Endothelial cell of umbilical vein (primary cell): Measurements from ENCODE around the gene COQ8B. TPM values are rescaled to one million over a fixed set of nuclear protein-coding genes. Genes with fewer than 3 reads are reported as not detected.

Experiments
- BruUV-seq: library from RNA; stranded (reverse); fragments of 400-500 nt; replicated peaks from 2 replicates; lab custom pipeline; 2021; lab: Mats Ljungman, UMichigan
- CTCF ChIA-PET: fragments of 300-600, 350-600 bp; sonication (Branson Sonifier 250); formaldehyde crosslinking; loops from one replicate; lab custom pipeline; 2021; ENCODE audit warnings: antibody characterized with exemption, inconsistent platforms; lab: Charles Lee
- POLR2A ChIA-PET: fragments of 300-600, 350-600 bp; sonication (Branson Sonifier 250); formaldehyde crosslinking; loops from one replicate; lab custom pipeline; 2021; ENCODE audit warnings: antibody characterized with exemption, inconsistent platforms; lab: Charles Lee
- DNase-seq: peaks from one replicate; pipeline ENCODE4 v3.0.0-alpha.2; 2011; ENCODE audit warnings: low read depth, low spot score
- FAIRE-seq: peaks from 2 replicates; lab custom pipeline; 2011; peaks lifted over from hg19 to GRCh38; lab: Jason Lieb, UNC
- H2AFZ ChIP-seq: 2 replicates; pipeline ENCODE4 v1.6.0; 2012; ENCODE audit warnings: low read depth, low read length, control low read depth, inconsistent platforms
- H3K27ac ChIP-seq: 2 replicates; pipeline ENCODE4 v1.5.1; 2011; ENCODE audit warnings: low read depth, mild to moderate bottlenecking, control low read depth, low read length, moderate library complexity; ENCODE audit not compliant: insufficient read depth
- H3K27me3 ChIP-seq, 2 experiments: 2 replicates each; pipeline versions ENCODE4 v1.6.0 to v1.6.1; 2011; ENCODE audit warnings: low read length in 2 of 2, mixed read lengths in 1 of 2; ENCODE audit not compliant: control insufficient read depth in 2 of 2, insufficient read depth in 2 of 2
- H3K36me3 ChIP-seq, 2 experiments: 2 replicates in 1 of 2; 3 replicates in 1 of 2; pipeline ENCODE4 v1.5.1; 2011; ENCODE audit warnings: low read length in 2 of 2, mild to moderate bottlenecking in 1 of 2, moderate library complexity in 1 of 2; ENCODE audit not compliant: control insufficient read depth in 2 of 2, insufficient read depth in 2 of 2; ENCODE audit errors: extremely low read depth in 1 of 2
- H3K4me1 ChIP-seq: 3 replicates; pipeline ENCODE4 v1.5.1; 2011; ENCODE audit warnings: mild to moderate bottlenecking, low read length; ENCODE audit not compliant: control insufficient read depth, insufficient read depth; ENCODE audit errors: extremely low read depth
- H3K4me2 ChIP-seq: 2 replicates; pipeline ENCODE4 v1.6.1; 2011; ENCODE audit warnings: low read length, control low read depth, mixed read lengths; ENCODE audit not compliant: insufficient read depth
- H3K4me3 ChIP-seq, 3 experiments: fragments of 200-600 bp in 1 of 3; sonication (generic), shearing (Covaris generic) in 1 of 3; replicated peaks in 1 of 3; 2 replicates each; pipeline ENCODE4 v1.5.1; 2011 to 2016; ENCODE audit warnings: control low read depth in 3 of 3, low read length in 3 of 3, mild to moderate bottlenecking in 2 of 3, inconsistent platforms in 1 of 3, low read depth in 1 of 3, moderate library complexity in 1 of 3; ENCODE audit not compliant: insufficient read depth in 1 of 3
- H3K79me2 ChIP-seq: 2 replicates; pipeline ENCODE4 v1.6.0; 2012; ENCODE audit warnings: low read length, inconsistent platforms; ENCODE audit not compliant: control insufficient read depth, insufficient read depth
- H3K9ac ChIP-seq: replicated peaks from 2 replicates; pipeline ENCODE3; 2011; ENCODE audit warnings: low read length, control low read depth; ENCODE audit not compliant: insufficient read depth; ENCODE audit errors: extremely low read depth
- H3K9me1 ChIP-seq: replicated peaks from 3 replicates; pipeline ENCODE4 v1.6.0; 2011; ENCODE audit warnings: mild to moderate bottlenecking, low read length; ENCODE audit not compliant: control insufficient read depth, insufficient read depth; ENCODE audit errors: extremely low read depth
- H3K9me3 ChIP-seq: replicated peaks from 2 replicates; pipeline ENCODE4 v1.5.1; 2012; ENCODE audit warnings: low read length, inconsistent platforms; ENCODE audit not compliant: control insufficient read depth, insufficient read depth
- H4K20me1 ChIP-seq: replicated peaks from 2 replicates; pipeline ENCODE3; 2011; ENCODE audit warnings: mild to moderate bottlenecking, low read length; ENCODE audit not compliant: control insufficient read depth, insufficient read depth; ENCODE audit errors: extremely low read depth
- EZH2 ChIP-seq: IDR thresholded peaks from 2 replicates; pipeline ENCODE4 v1.6.1; 2012; ENCODE audit warnings: borderline replicate concordance, low read depth, mild to moderate bottlenecking, moderate library complexity, low read length, inconsistent platforms; ENCODE audit not compliant: severe bottlenecking
- FOS ChIP-seq: IDR thresholded peaks from 2 replicates; pipeline ENCODE4 v1.6.1; 2011; ENCODE audit warnings: mild to moderate bottlenecking, low read length, moderate library complexity, borderline replicate concordance; ENCODE audit not compliant: insufficient read depth
- GATA2 ChIP-seq: IDR thresholded peaks from 2 replicates; pipeline ENCODE4 v1.7.0; 2011; ENCODE audit warnings: low read depth, mild to moderate bottlenecking, moderate library complexity, mixed read lengths, low read length; ENCODE audit not compliant: insufficient read length, insufficient read depth
- JUN ChIP-seq: IDR thresholded peaks from 2 replicates; pipeline ENCODE4 v1.6.1; 2011; ENCODE audit warnings: borderline replicate concordance, low read depth; ENCODE audit not compliant: insufficient read length, insufficient read depth
- MYC ChIP-seq: IDR thresholded peaks from one replicate; pipeline ENCODE4 v1.6.1; 2011; ENCODE audit warnings: mild to moderate bottlenecking, low read depth, low read length
- POLR2A ChIP-seq: IDR thresholded peaks from 2 replicates; pipeline ENCODE4 v1.6.1; 2012; ENCODE audit warnings: low read depth, mild to moderate bottlenecking, control low read depth, low read length
- POLR2AphosphoS5 ChIP-seq: IDR thresholded peaks from 2 replicates; pipeline ENCODE4 v1.6.1; 2012; ENCODE audit warnings: low read depth, mild to moderate bottlenecking, control low read depth, low read length, moderate library complexity; ENCODE audit not compliant: insufficient read depth
- dilution Hi-C: fragments of 300-500 bp; cut with MboI; formaldehyde crosslinking; loops from one replicate; pipeline ENCODE4 v1.15.0; 2019; ENCODE audit warnings: low sequenced_read_pairs; ENCODE audit not compliant: extremely low pct_ligation_motif_present
- intact Hi-C: fragments of 100-400 bp; cut with micrococcal nuclease; formaldehyde crosslinking; loops from one replicate; pipeline ENCODE4 v1.10.0; 2022
- polyA plus RNA-seq, 4 experiments: library from polyadenylated mRNA; depleted of rRNA in 3 of 4; stranded (reverse) in 3 of 4; unstranded in 1 of 4; fragments of >200 nt; gene quantifications; 2 replicates each; pipeline versions ENCODE4 v1.2.1 to v1.2.3, GENCODE V29; 2011 to 2012; ENCODE audit warnings: missing spikeins in 1 of 4
- total RNA-seq: library from RNA; stranded (reverse); gene quantifications from 2 replicates; pipeline ENCODE4 v1.2.3, GENCODE V29; 2021
- TF ChIP-seq, protein P1 (sequence below): IDR thresholded peaks from 2 replicates; pipeline ENCODE4 v1.6.1; 2011; ENCODE audit not compliant: insufficient read depth, insufficient read length
- TF ChIP-seq, protein P2 (sequence below), 2 donors: IDR thresholded peaks; 1 replicate in 1 of 2; 2 replicates in 1 of 2; pipeline ENCODE4 v1.5.1; 2011; ENCODE audit warnings: low read length in 2 of 2, mild to moderate bottlenecking in 2 of 2, moderate library complexity in 2 of 2, control low read depth in 1 of 2, inconsistent platforms in 1 of 2, low read depth in 1 of 2; ENCODE audit not compliant: insufficient read depth in 1 of 2; ENCODE audit errors: extremely low read depth in 1 of 2

The COQ8B gene
- total and polyA plus RNA-seq, 2 donors (not counting 3 experiments of a cell fraction or from before 2014, with no cell fraction given), result 16.2 to 19.2 TPM

DNA sequence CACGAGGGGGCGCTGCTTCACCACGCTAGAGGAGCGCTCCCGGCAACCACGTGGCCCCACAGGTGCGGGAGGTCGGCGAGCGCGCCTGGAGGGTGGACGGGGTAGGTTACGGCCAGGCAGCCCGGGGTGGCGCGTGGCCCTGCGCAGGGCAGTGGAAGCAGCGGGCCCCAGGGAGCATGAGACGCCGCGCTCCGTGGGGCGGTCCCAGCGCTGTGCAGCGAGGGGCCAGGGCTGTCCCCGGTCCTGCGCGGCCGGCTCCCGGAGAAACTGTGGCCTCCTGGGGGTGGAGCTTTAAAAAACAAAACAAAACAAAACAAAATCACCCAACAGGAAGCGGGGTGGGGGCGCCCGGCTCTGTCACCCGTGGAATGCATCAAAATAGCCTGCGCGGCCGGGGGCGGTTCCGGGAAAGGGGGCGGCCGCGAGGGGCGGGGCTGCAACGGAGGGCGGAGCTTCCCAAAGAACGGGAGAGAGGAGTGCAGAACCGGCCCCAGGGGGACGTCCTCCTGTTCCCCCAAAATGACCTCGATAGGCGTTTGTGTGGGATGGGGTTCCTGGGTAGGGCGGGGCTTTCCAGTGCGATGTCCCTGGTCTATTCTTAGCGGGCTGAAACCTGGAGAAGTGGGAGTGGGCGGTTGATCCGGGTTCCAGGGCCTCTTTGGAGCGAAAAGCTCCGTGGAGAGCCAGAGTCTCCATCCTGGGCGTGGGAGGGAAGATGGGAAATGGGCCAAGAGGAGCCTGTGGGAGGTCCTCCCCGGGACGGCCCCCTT lies 53.6 kb downstream of the COQ8B start:
- intact Hi-C loops (loop anchor here (1.0 kb wide), 5 partner anchors 52 to 481 kb away; partner anchors contain the start of gene ACTMAP), dilution Hi-C loops (no loop called here)
- peak overlapping the region; percentile 52 for H3K9ac ChIP-seq
- FAIRE-seq (peak; percentile 82), DNase-seq (peak; percentile 82)
- no peak for TF ChIP-seq EZH2
- TF ChIP-seq POLR2AphosphoS5, result no peak
- no peak for TF ChIP-seq FOS
- peak; percentile 87 for TF ChIP-seq MYC
- TF ChIP-seq, protein P1, sequence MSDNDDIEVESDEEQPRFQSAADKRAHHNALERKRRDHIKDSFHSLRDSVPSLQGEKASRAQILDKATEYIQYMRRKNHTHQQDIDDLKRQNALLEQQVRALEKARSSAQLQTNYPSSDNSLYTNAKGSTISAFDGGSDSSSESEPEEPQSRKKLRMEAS, result peak; percentile 99
- TF ChIP-seq POLR2A, result peak; percentile 10
- no peak for TF ChIP-seq JUN
- TF ChIP-seq, protein P2, sequence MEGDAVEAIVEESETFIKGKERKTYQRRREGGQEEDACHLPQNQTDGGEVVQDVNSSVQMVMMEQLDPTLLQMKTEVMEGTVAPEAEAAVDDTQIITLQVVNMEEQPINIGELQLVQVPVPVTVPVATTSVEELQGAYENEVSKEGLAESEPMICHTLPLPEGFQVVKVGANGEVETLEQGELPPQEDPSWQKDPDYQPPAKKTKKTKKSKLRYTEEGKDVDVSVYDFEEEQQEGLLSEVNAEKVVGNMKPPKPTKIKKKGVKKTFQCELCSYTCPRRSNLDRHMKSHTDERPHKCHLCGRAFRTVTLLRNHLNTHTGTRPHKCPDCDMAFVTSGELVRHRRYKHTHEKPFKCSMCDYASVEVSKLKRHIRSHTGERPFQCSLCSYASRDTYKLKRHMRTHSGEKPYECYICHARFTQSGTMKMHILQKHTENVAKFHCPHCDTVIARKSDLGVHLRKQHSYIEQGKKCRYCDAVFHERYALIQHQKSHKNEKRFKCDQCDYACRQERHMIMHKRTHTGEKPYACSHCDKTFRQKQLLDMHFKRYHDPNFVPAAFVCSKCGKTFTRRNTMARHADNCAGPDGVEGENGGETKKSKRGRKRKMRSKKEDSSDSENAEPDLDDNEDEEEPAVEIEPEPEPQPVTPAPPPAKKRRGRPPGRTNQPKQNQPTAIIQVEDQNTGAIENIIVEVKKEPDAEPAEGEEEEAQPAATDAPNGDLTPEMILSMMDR (IDR thresholded peaks at IDR 0.05; ENCODE audit: extremely low read depth in 1 of 2, insufficient read depth in 1 of 2, low read depth in 1 of 2, low read length in 2 of 2), result peak in 1 of 2 donors; percentile 96
- no peak for TF ChIP-seq GATA2
- H2AFZ ChIP-seq, result peak overlapping the region; percentile 90
- ChIA-PET CTCF (interaction anchor here (0.6 to 6.2 kb wide), 33 partner anchors 10 to 599 kb away, joined by 3 to 70 read pairs (median 5); partner anchors contain the start of genes ACTMAP, COQ8B, EGLN2 and ITPKC), POLR2A (interaction anchor here (0.6 to 1.4 kb wide), 2 partner anchors 115 to 144 kb away, joined by 3 to 5 read pairs; partner anchors contain the start of gene RAB4B)
- no peaks in the 10 kb centered on the region for H3K79me2 ChIP-seq
- peak overlapping the region; percentile 44 to 63 (median 51) for H3K4me3 ChIP-seq
- no peaks in the 10 kb centered on the region for H3K9me1 ChIP-seq
- no peaks in the 10 kb centered on the region for H3K9me3 ChIP-seq
- no peaks in the 10 kb centered on the region for H4K20me1 ChIP-seq
- H3K36me3 ChIP-seq, result peaks cover 0 to 3% of the 10 kb centered on the region in 2 experiments
- no peak overlapping the region for H3K27ac ChIP-seq
- peak overlapping the region; percentile 77 for H3K4me2 ChIP-seq
- no TSS peak for BruUV-seq
- no peaks in the 10 kb centered on the region for H3K27me3 ChIP-seq
- peaks cover 13% of the 10 kb centered on the region for H3K4me1 ChIP-seq
